T-helper 2 cell treated with Interferon-gamma antibody and Interleukin-4, amounts not matched to agents 5 μg/mL and 100 μg/mL, for 36 hours (primary cell): Measurements from ENCODE around the gene YKT6.

Source experiments
- DNase-seq: peaks from one replicate; pipeline ENCODE4 v3.0.0; 2021; ENCODE audit warnings: low spot score
- H3K27ac Mint-ChIP-seq: one replicate; pipeline ENCODE4 v1.8.0; 2021; ENCODE audit warnings: mild to moderate bottlenecking, mixed read lengths
- H3K27me3 Mint-ChIP-seq: one replicate; pipeline ENCODE4 v1.8.0; 2021; ENCODE audit warnings: low read depth, mixed read lengths
- H3K36me3 Mint-ChIP-seq: one replicate; pipeline ENCODE4 v1.8.0; 2021; ENCODE audit warnings: low read depth, mixed read lengths
- H3K4me1 Mint-ChIP-seq: one replicate; pipeline ENCODE4 v1.8.0; 2021; ENCODE audit warnings: low read depth, mixed read lengths
- H3K4me3 Mint-ChIP-seq: one replicate; pipeline ENCODE4 v1.8.0; 2022; ENCODE audit warnings: mild to moderate bottlenecking, moderate library complexity, mixed read lengths
- H3K9me3 Mint-ChIP-seq: one replicate; pipeline ENCODE4 v1.8.0; 2021; ENCODE audit warnings: mixed read lengths

The YKT6 gene

GRCh38 chr7:44213877-44214388, 13.2 kb downstream of the YKT6 start:
- Mint-ChIP-seq H3K9me3 (no peaks in the 10 kb centered on the region), H3K4me1 (no peaks in the 10 kb centered on the region), H3K4me3 (no peak overlapping the region), H3K36me3 (peaks cover 13% of the 10 kb centered on the region), H3K27me3 (no peaks in the 10 kb centered on the region), H3K27ac (no peak overlapping the region)
- no peak for DNase-seq

GRCh38 chr7:44215531-44215930, 14.8 kb downstream of the YKT6 start:
- Mint-ChIP-seq H3K36me3 (peaks cover 3% of the 10 kb centered on the region), H3K4me1 (no peaks in the 10 kb centered on the region), H3K9me3 (no peaks in the 10 kb centered on the region), H3K4me3 (no peak overlapping the region), H3K27me3 (no peaks in the 10 kb centered on the region), H3K27ac (no peak overlapping the region)
- DNase-seq: no peak

GRCh38 chr7:44216019-44216418, 15.2 kb downstream of the YKT6 start:
- Mint-ChIP-seq H3K4me1 (no peaks in the 10 kb centered on the region), H3K9me3 (no peaks in the 10 kb centered on the region), H3K36me3 (peaks cover 3% of the 10 kb centered on the region), H3K4me3 (no peak overlapping the region), H3K27me3 (no peaks in the 10 kb centered on the region), H3K27ac (no peak overlapping the region)
- DNase-seq: no peak

GRCh38 chr7:44216521-44217222, 15.9 kb downstream of the YKT6 start:
- Mint-ChIP-seq H3K4me1 (no peaks in the 10 kb centered on the region), H3K36me3 (peaks cover under 1% of the 10 kb centered on the region), H3K27me3 (no peaks in the 10 kb centered on the region), H3K27ac (no peak overlapping the region), H3K4me3 (no peak overlapping the region), H3K9me3 (no peaks in the 10 kb centered on the region)
- no peak for DNase-seq

GRCh38 chr7:44217223-44217714, 16.5 kb downstream of the YKT6 start:
- DNase-seq: no peak
- no peak overlapping the region for H3K4me3 Mint-ChIP-seq
- H3K9me3 Mint-ChIP-seq: no peaks in the 10 kb centered on the region
- no peaks in the 10 kb centered on the region for H3K36me3 Mint-ChIP-seq
- no peaks in the 10 kb centered on the region for H3K4me1 Mint-ChIP-seq
- H3K27me3 Mint-ChIP-seq: no peaks in the 10 kb centered on the region
- no peak overlapping the region for H3K27ac Mint-ChIP-seq

GRCh38 chr7:44217852-44218402, 17.1 kb downstream of the YKT6 start:
- Mint-ChIP-seq H3K9me3 (no peaks in the 10 kb centered on the region), H3K36me3 (no peaks in the 10 kb centered on the region), H3K4me3 (no peak overlapping the region), H3K4me1 (no peaks in the 10 kb centered on the region), H3K27ac (no peak overlapping the region), H3K27me3 (no peaks in the 10 kb centered on the region)
- no peak for DNase-seq

- Mint-ChIP-seq H3K36me3 (no peaks in the 10 kb centered on the region), H3K9me3 (no peaks in the 10 kb centered on the region), H3K4me1 (no peaks in the 10 kb centered on the region), H3K27ac (no peak overlapping the region), H3K4me3 (no peak overlapping the region), H3K27me3 (no peaks in the 10 kb centered on the region)
- no peak for DNase-seq
Observed at GRCh38 chr7:44218418-44219201, 17.8 kb downstream of the YKT6 start.

- no peak overlapping the region for H3K27ac Mint-ChIP-seq
- H3K9me3 Mint-ChIP-seq: no peaks in the 10 kb centered on the region
- H3K4me3 Mint-ChIP-seq: no peak overlapping the region
- no peaks in the 10 kb centered on the region for H3K4me1 Mint-ChIP-seq
- no peaks in the 10 kb centered on the region for H3K36me3 Mint-ChIP-seq
- H3K27me3 Mint-ChIP-seq: no peaks in the 10 kb centered on the region
- no peak for DNase-seq
Observed at GRCh38 chr7:44219371-44220045, 18.7 kb downstream of the YKT6 start.

- Mint-ChIP-seq H3K9me3 (no peaks in the 10 kb centered on the region), H3K4me1 (no peaks in the 10 kb centered on the region), H3K27me3 (no peaks in the 10 kb centered on the region), H3K36me3 (no peaks in the 10 kb centered on the region), H3K27ac (no peak overlapping the region), H3K4me3 (no peak overlapping the region)
- no peak for DNase-seq
Observed at GRCh38 chr7:44220046-44220357, 19.2 kb downstream of the YKT6 start.

- no peak overlapping the region for H3K27ac Mint-ChIP-seq
- DNase-seq: no peak
- no peaks in the 10 kb centered on the region for H3K9me3 Mint-ChIP-seq
- no peaks in the 10 kb centered on the region for H3K27me3 Mint-ChIP-seq
- no peaks in the 10 kb centered on the region for H3K36me3 Mint-ChIP-seq
- no peak overlapping the region for H3K4me3 Mint-ChIP-seq
- no peaks in the 10 kb centered on the region for H3K4me1 Mint-ChIP-seq
Observed at GRCh38 chr7:44220358-44221112, 19.8 kb downstream of the YKT6 start.

- no peak overlapping the region for H3K27ac Mint-ChIP-seq
- H3K4me1 Mint-ChIP-seq: no peaks in the 10 kb centered on the region
- no peaks in the 10 kb centered on the region for H3K9me3 Mint-ChIP-seq
- H3K36me3 Mint-ChIP-seq: no peaks in the 10 kb centered on the region
- no peaks in the 10 kb centered on the region for H3K27me3 Mint-ChIP-seq
- DNase-seq: no peak
- H3K4me3 Mint-ChIP-seq: no peak overlapping the region
Observed at GRCh38 chr7:44221231-44221791, 20.5 kb downstream of the YKT6 start.

- no peaks in the 10 kb centered on the region for H3K27me3 Mint-ChIP-seq
- no peaks in the 10 kb centered on the region for H3K4me1 Mint-ChIP-seq
- no peak overlapping the region for H3K4me3 Mint-ChIP-seq
- H3K9me3 Mint-ChIP-seq: no peaks in the 10 kb centered on the region
- DNase-seq: no peak
- no peaks in the 10 kb centered on the region for H3K36me3 Mint-ChIP-seq
- no peak overlapping the region for H3K27ac Mint-ChIP-seq
Observed at GRCh38 chr7:44222074-44222473, 21.3 kb downstream of the YKT6 start.

- H3K36me3 Mint-ChIP-seq: no peaks in the 10 kb centered on the region
- no peak for DNase-seq
- H3K4me3 Mint-ChIP-seq: no peak overlapping the region
- no peaks in the 10 kb centered on the region for H3K27me3 Mint-ChIP-seq
- no peaks in the 10 kb centered on the region for H3K4me1 Mint-ChIP-seq
- no peaks in the 10 kb centered on the region for H3K9me3 Mint-ChIP-seq
- H3K27ac Mint-ChIP-seq: no peak overlapping the region
Observed at GRCh38 chr7:44222776-44223261, 22.0 kb downstream of the YKT6 start.
